Heart left ventricle (tissue), 16 donors: ENCODE data around the gene SCAMP5. TPM values are rescaled to one million over a fixed set of nuclear protein-coding genes. Genes with fewer than 3 reads are reported as not detected.

ENCODE experiments used
- ATAC-seq, 4 donors: fragments of 200-7000 bp; cut with Tn5 transposase; one replicate each; pipeline ENCODE4 v1.9.1; 2020 to 2022; ENCODE audit warnings: moderate library complexity in 4 of 4, mild to moderate bottlenecking in 3 of 4, moderate number of reproducible peaks in 1 of 4
- DNase-seq, 5 donors: peaks; one replicate each; pipeline ENCODE4 v3.0.0-alpha.2; 2020
- H3K27ac ChIP-seq, 12 donors: fragments of 200-600 bp; sonication (generic) in 4 of 12; one replicate each; pipeline versions ENCODE4 v1.5.0 to v1.8.0; 2016 to 2022; ENCODE audit warnings: mild to moderate bottlenecking in 2 of 12
- H3K27me3 ChIP-seq, 9 donors: fragments of 200-600 bp; sonication (generic) in 2 of 9; one replicate each; pipeline versions ENCODE4 v1.5.1 to v1.8.0; 2016 to 2022; ENCODE audit warnings: mild to moderate bottlenecking in 3 of 9
- H3K36me3 ChIP-seq, 9 donors: fragments of 200-600 bp; sonication (generic) in 2 of 9; one replicate each; pipeline versions ENCODE4 v1.5.0 to v1.8.0; 2018 to 2022; ENCODE audit warnings: mild to moderate bottlenecking in 2 of 9
- H3K4me1 ChIP-seq, 12 donors: fragments of 200-600 bp; sonication (generic) in 4 of 12; one replicate each; pipeline versions ENCODE4 v1.5.0 to v1.8.0; 2016 to 2022; ENCODE audit warnings: mild to moderate bottlenecking in 3 of 12
- H3K4me3 ChIP-seq, 12 donors: fragments of 200-600 bp; sonication (generic) in 4 of 12; one replicate each; pipeline versions ENCODE4 v1.5.0 to v1.8.0; 2017 to 2022; ENCODE audit warnings: mild to moderate bottlenecking in 9 of 12, moderate library complexity in 4 of 12
- H3K9me3 ChIP-seq, 12 donors: fragments of 200-600 bp; sonication (generic) in 4 of 12; one replicate each; pipeline versions ENCODE4 v1.5.0 to v1.8.0; 2016 to 2022; ENCODE audit warnings: mild to moderate bottlenecking in 1 of 12
- CTCF ChIP-seq, 12 donors: fragments of 200-600 bp; sonication (generic) in 4 of 12; IDR thresholded peaks; one replicate each; pipeline versions ENCODE4 v1.5.0 to v1.8.0; 2018 to 2022; ENCODE audit warnings: antibody characterized with exemption in 12 of 12, mild to moderate bottlenecking in 5 of 12
- POLR2A ChIP-seq, 2 donors: fragments of 450-650 bp; IDR thresholded peaks; one replicate each; pipeline ENCODE4 v1.6.1; 2017; ENCODE audit warnings: antibody characterized with exemption in 2 of 2, mild to moderate bottlenecking in 2 of 2, moderate library complexity in 2 of 2
- WGBS, 4 donors: extraction: QIAGEN DNeasy Blood & Tissue Kit in 2 of 4; methylation state at CpG; one replicate each; pipeline versions ENCODE4 v1.1.5 to v1.1.7; 2013 to 2018; 5-methylcytosine and 5-hydroxymethylcytosine counted together
- intact Hi-C, 10 donors: fragments of 100-400 bp; cut with DNase I; formaldehyde crosslinking; loops; one replicate each; pipeline versions ENCODE4 v1.11.1 to v1.14.2; 2022
- polyA plus RNA-seq, 2 donors: library from polyadenylated mRNA; stranded (reverse); fragments of 200-250 nt; gene quantifications; one replicate each; pipeline ENCODE4 v1.2.3, GENCODE V29; 2013
- total RNA-seq, 9 donors: library from RNA; depleted of rRNA in 2 of 9; stranded (reverse); fragments of >200 nt in 2 of 9; fragmentation: NEBNext Ultra II Directional in 3 of 9; extraction: Animal tissue kit (Norgen Biotek cat#: 25700) in 3 of 9; gene quantifications; one replicate each; pipeline versions ENCODE4 v1.1.0 to v1.2.4, GENCODE V29; 2016 to 2023
- donor health status: ischemic (EF 13 %, LVEDD 7.1; RV severe dilation, severe dysfunction).
- donor health status: healthy with polysubstance abuse.
- donor health status: DM: no; HTN: yes; CAD: no.
- donor health status: DM: no; HTN: no; CAD: no.
- donor health status: ischemic (EF 25% LVEDD 6.9; RV normal size, moderate dysfunction).
- donor health status: ischemic (EF 25% LVEDD 5.7; RV mildly dilated, moderate dysfunction).
- donor health status: healthy.
- donor health status: DM: yes; HTN: yes; CAD: no.
- donor health status: ischemic (EF 35%, LVEDD 5.7; RV mildly dilated, moderate dysfunction).
- donor health status: nonischemic (EF 11% LVEDD 7.7; RV severe dilation, severe dysfunction).
- donor health status: DM: yes; HTN: yes; CAD: no.
- donor health status: PGD.
- donor health status: ischemic (EF 29% LVEDD 5.4; RV normal size, mild dysfunction).
- donor health status: nonischemic (EF 23%, LVEDD 6.1; RV moderate dilation, normal function).

Gene SCAMP5
- total and polyA plus RNA-seq, 11 donors = 0.91 to 7.4 (median 4.2) TPM

DNA sequence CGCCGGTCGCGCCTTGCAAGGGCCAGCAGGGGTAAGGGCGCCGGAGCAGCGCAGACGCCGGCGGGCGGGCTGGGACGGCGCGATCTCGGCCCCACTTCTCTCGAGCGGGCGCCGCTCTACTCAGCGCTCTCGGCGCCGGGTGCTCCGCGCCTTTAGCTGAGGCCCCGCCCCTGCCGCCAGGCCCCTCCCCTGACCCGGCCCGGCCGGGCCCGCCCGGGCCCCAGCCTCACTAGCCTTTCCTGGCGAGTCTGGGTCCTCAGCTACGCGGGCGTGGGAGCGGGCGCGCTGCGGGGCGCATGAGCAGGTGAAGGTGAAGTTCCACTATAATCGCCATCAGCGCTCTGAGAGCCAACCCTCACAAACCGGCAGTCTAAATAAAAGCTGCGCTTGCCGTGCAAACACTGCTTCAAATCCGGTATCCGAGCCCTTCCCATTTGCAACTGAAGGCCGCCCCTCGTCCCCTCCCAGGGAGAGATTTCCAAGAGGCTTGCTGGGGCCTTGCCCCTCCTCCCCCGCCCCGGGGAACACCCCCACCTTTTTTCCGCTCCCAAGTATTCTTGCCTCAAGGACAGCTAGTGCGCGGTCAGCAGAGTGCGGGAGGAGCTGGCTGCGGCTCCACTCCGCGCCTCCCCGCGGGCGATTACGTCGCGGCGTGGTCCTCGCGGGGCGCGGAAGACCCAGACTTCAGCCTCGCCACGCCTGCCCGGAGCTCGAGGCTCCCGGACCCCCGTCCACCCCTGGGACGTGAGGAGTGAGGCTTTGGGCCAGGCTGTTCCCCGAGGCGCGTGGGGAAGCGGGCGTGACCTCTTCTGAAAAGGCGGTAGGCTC, 38.5 kb upstream of the SCAMP5 start, which contains the start of gene RPP25:
Gene RPP25 (minus strand): TSS at position 125 of the 828 bp plus-strand sequence. CDS start 189 bp downstream, outside the sequence.
- TF ChIP-seq CTCF (IDR thresholded peaks at IDR 0.05) = no peak
- TF ChIP-seq POLR2A (IDR thresholded peaks at IDR 0.05) = peak in 1 of 2 donors; percentile 82
- Histone ChIP-seq H3K4me1 (peaks cover 0 to 58% (median 37%) of the 10 kb centered on the region in 12 donors), H3K9me3 (no peaks in the 10 kb centered on the region), H3K36me3 (no peaks in the 10 kb centered on the region), H3K4me3 (peak within 1 kb of the TSS; percentile 23 to 73 (median 58)), H3K27ac (peak within 1 kb of the TSS; percentile 47 to 85 (median 76)), H3K27me3 (peaks cover 0 to 27% (median 10%) of the 10 kb centered on the region in 9 donors)
- peak; percentile 74 to 90 (median 78) for DNase-seq
- WGBS, 4 donors = 0 to 1% (median 0%) methylated on average over 34 to 83 of the region's 83 CpGs
- intact Hi-C loops = loop anchor here in 4 of 10 donors (10.0 kb wide), 2 partner anchors 248 to 322 kb away; partner anchors contain the start of gene C15orf39 (in 3 of the 4)
- peak; percentile 73 to 91 (median 88) for ATAC-seq

- 5 to 8% (median 6%) methylated on average over 21 to 28 of the region's 28 CpGs for WGBS, 4 donors
- Histone ChIP-seq H3K4me1 (peaks cover 0 to 58% (median 37%) of the 10 kb centered on the region in 12 donors), H3K9me3 (no peaks in the 10 kb centered on the region), H3K27me3 (peaks cover 0 to 27% (median 10%) of the 10 kb centered on the region in 9 donors), H3K4me3 (peak overlapping the region; percentile 23 to 73 (median 58)), H3K27ac (peak overlapping the region in 11 of 12 donors; percentile 47 to 85 (median 77)), H3K36me3 (no peaks in the 10 kb centered on the region)
- ATAC-seq (no peak), DNase-seq (no peak)
- intact Hi-C loops = loop anchor here in 4 of 10 donors (10.0 kb wide), 2 partner anchors 247 to 323 kb away; partner anchors contain the start of gene C15orf39 (in 3 of the 4)
- no peak for TF ChIP-seq POLR2A (IDR thresholded peaks at IDR 0.05)
- TF ChIP-seq CTCF (IDR thresholded peaks at IDR 0.05) = no peak
Observed at GRCh38 chr15:74957476-74958035, 37.8 kb upstream of the SCAMP5 start.

- Histone ChIP-seq H3K4me1 (peaks cover 0 to 58% (median 37%) of the 10 kb centered on the region in 12 donors), H3K27ac (peak overlapping the region in 9 of 12 donors; percentile 1 to 80 (median 34)), H3K27me3 (peaks cover 0 to 27% (median 10%) of the 10 kb centered on the region in 9 donors), H3K4me3 (peak overlapping the region; percentile 3 to 73 (median 58)), H3K36me3 (no peaks in the 10 kb centered on the region), H3K9me3 (no peaks in the 10 kb centered on the region)
- WGBS, 4 donors = 1 to 2% (median 2%) methylated on average over 19 to 28 of the region's 28 CpGs
- TF ChIP-seq POLR2A (IDR thresholded peaks at IDR 0.05) (peak in 1 of 2 donors; percentile 38), CTCF (IDR thresholded peaks at IDR 0.05) (peak in 4 of 12 donors; percentile 11 to 26 (median 24))
- ATAC-seq (peak in 3 of 4 donors; percentile 34 to 54 (median 37)), DNase-seq (peak; percentile 40 to 73 (median 63))
- intact Hi-C loops = loop anchor here in 4 of 10 donors (10.0 kb wide), 2 partner anchors 246 to 324 kb away; partner anchors contain the start of gene C15orf39 (in 3 of the 4)
Observed at GRCh38 chr15:74958320-74958907, 36.9 kb upstream of the SCAMP5 start.
